Activated B cell treated with CpG ODN at 0.5 μM for 24 hours (primary cell): Measurements from ENCODE around the gene PRKCQ. TPM values are rescaled to one million over a fixed set of nuclear protein-coding genes. Genes with fewer than 3 reads are reported as not detected.

Source experiments
- ATAC-seq: fragments of 200-7000 bp; cut with Tn5 transposase; one replicate; pipeline ENCODE4 v1.10.0; 2021; ENCODE audit warnings: low read depth, mild to moderate bottlenecking, moderate library complexity
- CTCF ChIA-PET: fragments of 350-600 bp; sonication (Branson Sonifier 250); formaldehyde crosslinking; loops from one replicate; lab custom pipeline; 2021; ENCODE audit warnings: antibody characterized with exemption; lab: Charles Lee
- POLR2A ChIA-PET: fragments of 350-600 bp; sonication (Branson Sonifier 250); formaldehyde crosslinking; loops from one replicate; lab custom pipeline; 2021; ENCODE audit warnings: antibody characterized with exemption; lab: Charles Lee
- DNase-seq: peaks from one replicate; pipeline ENCODE4 v3.0.0; 2022
- H3K27ac Mint-ChIP-seq: one replicate; pipeline ENCODE4 v1.8.0; 2020; ENCODE audit warnings: mixed read lengths
- H3K27me3 Mint-ChIP-seq: one replicate; pipeline ENCODE4 v1.8.0; 2021; ENCODE audit warnings: mixed read lengths
- H3K36me3 Mint-ChIP-seq: one replicate; pipeline ENCODE4 v1.8.0; 2021; ENCODE audit warnings: low read depth, mixed read lengths
- H3K4me1 Mint-ChIP-seq: one replicate; pipeline ENCODE4 v1.8.0; 2021; ENCODE audit warnings: mixed read lengths
- H3K4me3 Mint-ChIP-seq: one replicate; pipeline ENCODE4 v1.8.0; 2020; ENCODE audit warnings: mild to moderate bottlenecking, mixed read lengths
- H3K9me3 Mint-ChIP-seq: one replicate; pipeline ENCODE4 v1.8.0; 2020; ENCODE audit warnings: mixed read lengths
- CTCF ChIP-seq: fragments of 200-600 bp; IDR thresholded peaks from one replicate; pipeline ENCODE4 v1.8.0; 2022; ENCODE audit warnings: antibody characterized with exemption, mild to moderate bottlenecking
- intact Hi-C: fragments of 100-400 bp; cut with micrococcal nuclease; formaldehyde crosslinking; loops from one replicate; pipeline ENCODE4 v1.15.1; 2024
- total RNA-seq: library from RNA; stranded (reverse); gene quantifications from 2 replicates; pipeline ENCODE4 v1.2.3, GENCODE V29; 2022

The PRKCQ gene
- total RNA-seq, 1 donor from 2014 or later: 0.11 TPM

- H3K36me3 Mint-ChIP-seq: no peaks in the 10 kb centered on the region
- H3K4me1 Mint-ChIP-seq: peaks cover 34% of the 10 kb centered on the region
- ChIA-PET POLR2A (interaction anchor here (1.1 to 9.3 kb wide), 3 partner anchors 11 to 197 kb away, joined by 13 to 245 read pairs (median 95); partner anchors contain the start of gene PFKFB3), CTCF (interaction anchor here (0.6 to 7.5 kb wide), 6 partner anchors 10 to 372 kb away, joined by 3 to 295 read pairs (median 4); partner anchors contain the start of gene PFKFB3)
- no peak overlapping the region for H3K27ac Mint-ChIP-seq
- ATAC-seq (no peak), DNase-seq (no peak)
- no peak overlapping the region for H3K4me3 Mint-ChIP-seq
- no peaks in the 10 kb centered on the region for H3K9me3 Mint-ChIP-seq
- TF ChIP-seq CTCF: no peak
- intact Hi-C loops: no loop called here
- peaks cover 5% of the 10 kb centered on the region for H3K27me3 Mint-ChIP-seq
Measured at GRCh38 chr10:6399231-6399741, 180.8 kb downstream of the PRKCQ start.

- Mint-ChIP-seq H3K9me3 (no peaks in the 10 kb centered on the region), H3K4me1 (peaks cover 34% of the 10 kb centered on the region), H3K27me3 (peaks cover 5% of the 10 kb centered on the region), H3K4me3 (no peak overlapping the region), H3K36me3 (no peaks in the 10 kb centered on the region), H3K27ac (no peak overlapping the region)
- ATAC-seq: no peak
- intact Hi-C loops: no loop called here
- DNase-seq: no peak
- POLR2A ChIA-PET: interaction anchor here (0.5 to 9.3 kb wide), 3 partner anchors 50 to 196 kb away, joined by 6 to 245 read pairs (median 95); partner anchors contain the start of gene PFKFB3
- CTCF ChIA-PET: interaction anchor here (0.8 to 7.5 kb wide), 4 partner anchors 8 to 197 kb away, joined by 3 to 295 read pairs (median 3); partner anchors contain the start of gene PFKFB3
- TF ChIP-seq CTCF: no peak
Measured at GRCh38 chr10:6398399-6398798, 181.7 kb downstream of the PRKCQ start.

- intact Hi-C loops: no loop called here
- no peaks in the 10 kb centered on the region for H3K9me3 Mint-ChIP-seq
- ChIA-PET POLR2A (interaction anchor here (1.4 to 9.3 kb wide), 2 partner anchors 49 to 195 kb away, joined by 5 to 245 read pairs; partner anchors contain the start of gene PFKFB3), CTCF (interaction anchor here (7.5 kb wide), 1 partner anchor 195 kb away, joined by 295 read pairs; the partner anchor contains the start of gene PFKFB3)
- ATAC-seq (no peak), DNase-seq (no peak)
- TF ChIP-seq CTCF: no peak
- H3K4me1 Mint-ChIP-seq: peaks cover 29% of the 10 kb centered on the region
- no peak overlapping the region for H3K27ac Mint-ChIP-seq
- peaks cover 1% of the 10 kb centered on the region for H3K27me3 Mint-ChIP-seq
- H3K36me3 Mint-ChIP-seq: no peaks in the 10 kb centered on the region
- H3K4me3 Mint-ChIP-seq: no peak overlapping the region
Measured at GRCh38 chr10:6396652-6397051, 183.4 kb downstream of the PRKCQ start.

- CTCF ChIA-PET: interaction anchor here (1.6 kb wide), 1 partner anchor 194 kb away, joined by 5 read pairs; the partner anchor contains the start of gene PFKFB3
- Mint-ChIP-seq H3K4me1 (peaks cover 25% of the 10 kb centered on the region), H3K27ac (no peak overlapping the region), H3K36me3 (no peaks in the 10 kb centered on the region), H3K4me3 (no peak overlapping the region), H3K27me3 (no peaks in the 10 kb centered on the region), H3K9me3 (no peaks in the 10 kb centered on the region)
- no peak for ATAC-seq
- POLR2A ChIA-PET: interaction anchor here (1.1 to 9.3 kb wide), 3 partner anchors 48 to 194 kb away, joined by 3 to 245 read pairs (median 5); partner anchors contain the start of gene PFKFB3
- DNase-seq: no peak
- intact Hi-C loops: no loop called here
- no peak for TF ChIP-seq CTCF
Measured at GRCh38 chr10:6396226-6396625, 183.8 kb downstream of the PRKCQ start.

- no peak overlapping the region for H3K4me3 Mint-ChIP-seq
- DNase-seq (no peak), ATAC-seq (no peak)
- H3K4me1 Mint-ChIP-seq: peaks cover 18% of the 10 kb centered on the region
- ChIA-PET CTCF (interaction anchor here (1.6 kb wide), 1 partner anchor 193 kb away, joined by 5 read pairs; the partner anchor contains the start of gene PFKFB3), POLR2A (interaction anchor here (1.1 to 9.3 kb wide), 3 partner anchors 47 to 194 kb away, joined by 3 to 245 read pairs (median 4); partner anchors contain the start of gene PFKFB3)
- intact Hi-C loops: no loop called here
- H3K36me3 Mint-ChIP-seq: no peaks in the 10 kb centered on the region
- peaks cover 4% of the 10 kb centered on the region for H3K9me3 Mint-ChIP-seq
- no peak for TF ChIP-seq CTCF
- no peak overlapping the region for H3K27ac Mint-ChIP-seq
- H3K27me3 Mint-ChIP-seq: no peaks in the 10 kb centered on the region
Measured at GRCh38 chr10:6395606-6396005, 184.5 kb downstream of the PRKCQ start.
